ENCODE data around the gene OR9Q2. TPM values are rescaled to one million over a fixed set of nuclear protein-coding genes. Genes with fewer than 3 reads are reported as not detected.
"Not testable (repeated sequence)": the region's sequence is repeated elsewhere in the genome, so short reads cannot be mapped to it uniquely, and the experiment has no call there.

Gene OR9Q2
- total RNA-seq, 1 donor from 2014 or later = not detected

- Histone ChIP-seq H3K9me3 (ENCODE audit: low read depth) (peaks cover 4% of the 10 kb centered on the region), H3K4me3 (no peak overlapping the region), H4K20me1 (ENCODE audit: low read depth) (no peaks in the 10 kb centered on the region), H3K4me2 (no peak overlapping the region), H3K9ac (no peak overlapping the region), H3K27me3 (no peaks in the 10 kb centered on the region), H3K4me1 (no peaks in the 10 kb centered on the region), H3K79me2 (ENCODE audit: low read depth) (no peaks in the 10 kb centered on the region), H2AFZ (replicated peaks) (no peak overlapping the region), H3K36me3 (no peaks in the 10 kb centered on the region), H3K27ac (no peak overlapping the region), H3F3A (ENCODE audit: low read depth) (no peaks in the 10 kb centered on the region)
- DNase-seq (ENCODE audit: low spot score) = no peak
- no peak for TF ChIP-seq EZH2 (IDR thresholded peaks at IDR 0.05)
- TF ChIP-seq EZH2phosphoT487 (IDR thresholded peaks at IDR 0.05) = no peak
- no peak for TF ChIP-seq CTCF (IDR thresholded peaks at IDR 0.05)
- peaks cover 2% of the 10 kb centered on the region for H3K27me3 Mint-ChIP-seq (ENCODE audit: insufficient read depth, low read depth)
- H3K4me1 Mint-ChIP-seq = no peaks in the 10 kb centered on the region
- no peaks in the 10 kb centered on the region for H3K9me3 Mint-ChIP-seq
- no peak overlapping the region for H3K27ac Mint-ChIP-seq
- no peaks in the 10 kb centered on the region for H3K36me3 Mint-ChIP-seq
- no peak overlapping the region for H3K4me3 Mint-ChIP-seq
Observed at GRCh38 chr11:58195939-58196338, 7.1 kb downstream of the OR9Q2 start.

- no peak overlapping the region for H3K4me3 Mint-ChIP-seq
- H4K20me1 ChIP-seq (ENCODE audit: low read depth) = no peaks in the 10 kb centered on the region
- no peaks in the 10 kb centered on the region for H3K79me2 ChIP-seq (ENCODE audit: low read depth)
- H3K27me3 ChIP-seq = no peaks in the 10 kb centered on the region
- H2AFZ ChIP-seq (replicated peaks) = no peak overlapping the region
- H3F3A ChIP-seq (ENCODE audit: low read depth) = no peaks in the 10 kb centered on the region
- H3K27ac Mint-ChIP-seq = no peak overlapping the region
- H3K4me1 ChIP-seq = no peaks in the 10 kb centered on the region
- H3K9me3 ChIP-seq (ENCODE audit: low read depth) = peaks cover 4% of the 10 kb centered on the region
- H3K9ac ChIP-seq = no peak overlapping the region
- H3K4me2 ChIP-seq = no peak overlapping the region
- DNase-seq (ENCODE audit: low spot score) = no peak
- no peaks in the 10 kb centered on the region for H3K4me1 Mint-ChIP-seq
- no peaks in the 10 kb centered on the region for H3K36me3 Mint-ChIP-seq
- no peak for TF ChIP-seq EZH2 (IDR thresholded peaks at IDR 0.05)
- TF ChIP-seq CTCF (IDR thresholded peaks at IDR 0.05) = no peak
- TF ChIP-seq EZH2phosphoT487 (IDR thresholded peaks at IDR 0.05) = no peak
- H3K27ac ChIP-seq = no peak overlapping the region
- H3K4me3 ChIP-seq = no peak overlapping the region
- no peaks in the 10 kb centered on the region for H3K9me3 Mint-ChIP-seq
- no peaks in the 10 kb centered on the region for H3K27me3 Mint-ChIP-seq (ENCODE audit: insufficient read depth, low read depth)
- no peaks in the 10 kb centered on the region for H3K36me3 ChIP-seq
Observed at GRCh38 chr11:58199271-58199670, 10.4 kb downstream of the OR9Q2 start.

GRCh38 chr11:58204042-58204441 is 15.2 kb downstream of the OR9Q2 start, which contains the start of gene OR1S2:
OR1S2 (minus strand) TSS chr11:58204142; CDS start chr11:58204142, 0 bp downstream.
- Mint-ChIP-seq H3K27ac (no peak within 1 kb of the TSS), H3K27me3 (ENCODE audit: insufficient read depth, low read depth) (no peaks in the 10 kb centered on the region), H3K36me3 (no peaks in the 10 kb centered on the region), H3K4me1 (no peaks in the 10 kb centered on the region), H3K9me3 (no peaks in the 10 kb centered on the region), H3K4me3 (no peak within 1 kb of the TSS)
- no peak for TF ChIP-seq EZH2phosphoT487 (IDR thresholded peaks at IDR 0.05)
- TF ChIP-seq CTCF (IDR thresholded peaks at IDR 0.05) = no peak
- no peak for TF ChIP-seq EZH2 (IDR thresholded peaks at IDR 0.05)
- no peak within 1 kb of the TSS for H3K4me3 ChIP-seq
- H3K79me2 ChIP-seq (ENCODE audit: low read depth) = no peaks in the 10 kb centered on the region
- H2AFZ ChIP-seq (replicated peaks) = no peak within 1 kb of the TSS
- no peaks in the 10 kb centered on the region for H3F3A ChIP-seq (ENCODE audit: low read depth)
- H3K27me3 ChIP-seq = no peaks in the 10 kb centered on the region
- no peaks in the 10 kb centered on the region for H3K4me1 ChIP-seq
- H3K36me3 ChIP-seq = no peaks in the 10 kb centered on the region
- H3K27ac ChIP-seq = no peak within 1 kb of the TSS
- H3K9me3 ChIP-seq (ENCODE audit: low read depth) = peaks cover 4% of the 10 kb centered on the region
- H3K9ac ChIP-seq = no peak within 1 kb of the TSS
- H4K20me1 ChIP-seq (ENCODE audit: low read depth) = no peaks in the 10 kb centered on the region
- no peak within 1 kb of the TSS for H3K4me2 ChIP-seq
- DNase-seq (ENCODE audit: low spot score) = no peak

- H3K4me3 ChIP-seq; H3K27me3 ChIP-seq; H3K4me3 Mint-ChIP-seq; H3K79me2 ChIP-seq (ENCODE audit: low read depth); H4K20me1 ChIP-seq (ENCODE audit: low read depth); H3K27me3 Mint-ChIP-seq (ENCODE audit: insufficient read depth, low read depth); H3K9me3 ChIP-seq (ENCODE audit: low read depth); H3K9me3 Mint-ChIP-seq; H2AFZ ChIP-seq (replicated peaks); H3K4me2 ChIP-seq; H3F3A ChIP-seq (ENCODE audit: low read depth); DNase-seq (ENCODE audit: low spot score); H3K27ac Mint-ChIP-seq; H3K4me1 ChIP-seq; H3K36me3 ChIP-seq; H3K36me3 Mint-ChIP-seq; H3K27ac ChIP-seq; H3K9ac ChIP-seq; H3K4me1 Mint-ChIP-seq: not testable (repeated sequence)
Observed at GRCh38 chr11:58212420-58212819, 23.6 kb downstream of the OR9Q2 start, which contains the start of gene OR1S1. OR1S1 (plus strand) TSS chr11:58212720.
